Measurements from ENCODE around the gene HNRNPU.

The HNRNPU gene

DNA sequence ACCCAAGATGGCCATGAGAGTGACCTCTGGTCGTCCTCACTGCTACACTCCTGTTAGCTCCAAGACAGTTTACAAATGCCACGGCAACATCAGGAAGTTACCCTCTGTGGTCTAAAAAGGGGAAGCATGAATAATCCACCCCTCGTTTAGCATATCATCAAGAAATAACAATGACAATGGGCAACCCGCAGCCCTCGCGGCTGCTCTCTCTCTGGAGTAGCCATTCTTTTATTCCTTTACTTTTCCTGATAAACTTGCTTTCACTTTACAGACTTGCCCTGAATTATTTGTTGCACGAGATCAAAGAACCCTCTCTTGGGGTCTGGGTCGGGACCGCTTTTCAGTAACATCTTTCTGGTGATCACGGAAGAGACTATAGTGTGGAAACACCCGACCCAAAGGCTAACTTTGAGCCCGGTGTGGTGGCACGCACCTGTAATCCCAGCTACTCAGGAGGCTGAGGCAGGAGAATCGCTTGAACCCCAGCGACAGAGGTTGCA lies 48.7 kb downstream of the HNRNPU start:
- Histone ChIP-seq H3K27me3 (ENCODE audit: low read depth, low read length) (peaks cover 14% of the 10 kb centered on the region; the same call in 1 of the 2 replicates), H3K36me3 (replicated peaks; ENCODE audit: low read depth, low read length) (no peaks in the 10 kb centered on the region), H3K27ac (ENCODE audit: low read length) (no peak overlapping the region), H3K79me2 (ENCODE audit: low read length) (no peaks in the 10 kb centered on the region), H2AFZ (ENCODE audit: low read depth, low read length) (peak overlapping the region; percentile 62; the same call in 1 of the 2 replicates), H4K20me1 (ENCODE audit: insufficient read depth, low read length) (no peaks in the 10 kb centered on the region), H3K9ac (ENCODE audit: low read length) (peak overlapping the region; percentile 44), H3K9me3 (ENCODE audit: insufficient read depth, low read length) (no peaks in the 10 kb centered on the region), H3K4me2 (ENCODE audit: low read length) (peak overlapping the region; percentile 86), H3K4me1 (ENCODE audit: low read length) (peaks cover 24% of the 10 kb centered on the region), H3K4me3 (ENCODE audit: low read length) (peak overlapping the region; percentile 74)
- TF ChIP-seq EZH2phosphoT487 (IDR thresholded peaks at IDR 0.05; ENCODE audit: low read depth), result no peak
- TF ChIP-seq, protein P1, sequence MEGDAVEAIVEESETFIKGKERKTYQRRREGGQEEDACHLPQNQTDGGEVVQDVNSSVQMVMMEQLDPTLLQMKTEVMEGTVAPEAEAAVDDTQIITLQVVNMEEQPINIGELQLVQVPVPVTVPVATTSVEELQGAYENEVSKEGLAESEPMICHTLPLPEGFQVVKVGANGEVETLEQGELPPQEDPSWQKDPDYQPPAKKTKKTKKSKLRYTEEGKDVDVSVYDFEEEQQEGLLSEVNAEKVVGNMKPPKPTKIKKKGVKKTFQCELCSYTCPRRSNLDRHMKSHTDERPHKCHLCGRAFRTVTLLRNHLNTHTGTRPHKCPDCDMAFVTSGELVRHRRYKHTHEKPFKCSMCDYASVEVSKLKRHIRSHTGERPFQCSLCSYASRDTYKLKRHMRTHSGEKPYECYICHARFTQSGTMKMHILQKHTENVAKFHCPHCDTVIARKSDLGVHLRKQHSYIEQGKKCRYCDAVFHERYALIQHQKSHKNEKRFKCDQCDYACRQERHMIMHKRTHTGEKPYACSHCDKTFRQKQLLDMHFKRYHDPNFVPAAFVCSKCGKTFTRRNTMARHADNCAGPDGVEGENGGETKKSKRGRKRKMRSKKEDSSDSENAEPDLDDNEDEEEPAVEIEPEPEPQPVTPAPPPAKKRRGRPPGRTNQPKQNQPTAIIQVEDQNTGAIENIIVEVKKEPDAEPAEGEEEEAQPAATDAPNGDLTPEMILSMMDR (IDR thresholded peaks at IDR 0.05; ENCODE audit: low read depth, low read length), result no peak

DNA sequence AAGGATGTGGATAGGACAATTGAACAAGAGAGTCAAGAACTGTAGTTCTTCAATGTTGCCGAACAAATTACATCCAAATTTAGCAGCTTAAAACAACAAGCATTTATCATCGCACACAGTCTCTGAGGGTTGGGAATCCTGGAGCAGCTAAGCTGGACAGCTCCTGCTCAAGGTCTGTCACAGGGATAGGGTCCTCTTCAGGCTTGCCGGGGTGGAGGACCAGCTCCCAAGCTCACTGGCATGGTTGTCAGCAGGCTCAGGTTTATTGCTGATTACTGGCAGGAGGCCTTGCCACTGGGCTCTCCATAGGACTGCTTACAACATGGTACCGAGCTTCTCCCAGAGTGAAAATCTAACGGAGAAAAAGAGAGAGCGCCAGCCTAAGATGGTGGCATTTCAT lies 51.0 kb downstream of the HNRNPU start:
- H3K4me3 ChIP-seq (ENCODE audit: low read length), result no peak overlapping the region
- H3K27me3 ChIP-seq (ENCODE audit: low read depth, low read length), result peaks cover 14% of the 10 kb centered on the region; the same call in 1 of the 2 replicates
- TF ChIP-seq, protein P1 (IDR thresholded peaks at IDR 0.05; ENCODE audit: low read depth, low read length), result no peak
- no peaks in the 10 kb centered on the region for H4K20me1 ChIP-seq (ENCODE audit: insufficient read depth, low read length)
- H3K36me3 ChIP-seq (replicated peaks; ENCODE audit: low read depth, low read length), result no peaks in the 10 kb centered on the region
- H3K9me3 ChIP-seq (ENCODE audit: insufficient read depth, low read length), result no peaks in the 10 kb centered on the region
- H3K4me1 ChIP-seq (ENCODE audit: low read length), result peaks cover 24% of the 10 kb centered on the region
- H3K4me2 ChIP-seq (ENCODE audit: low read length), result no peak overlapping the region
- no peak overlapping the region for H3K27ac ChIP-seq (ENCODE audit: low read length)
- H3K79me2 ChIP-seq (ENCODE audit: low read length), result no peaks in the 10 kb centered on the region
- no peak overlapping the region for H3K9ac ChIP-seq (ENCODE audit: low read length)
- H2AFZ ChIP-seq (ENCODE audit: low read depth, low read length), result no peak overlapping the region

DNA sequence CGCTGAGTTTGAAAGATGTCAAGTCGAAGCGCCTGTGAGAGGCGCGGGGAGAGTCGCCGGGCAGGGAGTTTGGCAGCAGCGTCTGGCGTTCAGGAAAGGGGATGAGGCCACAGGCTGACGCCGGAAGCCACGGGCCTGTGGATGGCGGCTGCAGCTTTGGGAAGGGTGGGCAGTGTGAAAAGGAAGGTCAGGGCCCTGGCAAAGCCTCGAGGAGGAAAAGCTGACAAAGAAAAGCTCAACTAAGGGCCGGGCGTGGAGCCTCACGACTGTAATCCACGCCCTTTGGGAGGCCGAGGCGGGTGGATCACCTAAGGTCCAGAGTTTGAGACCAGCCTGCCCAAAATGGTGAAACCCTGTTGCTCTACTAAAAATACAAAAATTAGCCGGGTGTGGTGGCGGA lies 54.1 kb downstream of the HNRNPU start:
- Histone ChIP-seq H3K27me3 (ENCODE audit: low read depth, low read length) (no peaks in the 10 kb centered on the region), H3K79me2 (ENCODE audit: low read length) (no peaks in the 10 kb centered on the region)

DNA sequence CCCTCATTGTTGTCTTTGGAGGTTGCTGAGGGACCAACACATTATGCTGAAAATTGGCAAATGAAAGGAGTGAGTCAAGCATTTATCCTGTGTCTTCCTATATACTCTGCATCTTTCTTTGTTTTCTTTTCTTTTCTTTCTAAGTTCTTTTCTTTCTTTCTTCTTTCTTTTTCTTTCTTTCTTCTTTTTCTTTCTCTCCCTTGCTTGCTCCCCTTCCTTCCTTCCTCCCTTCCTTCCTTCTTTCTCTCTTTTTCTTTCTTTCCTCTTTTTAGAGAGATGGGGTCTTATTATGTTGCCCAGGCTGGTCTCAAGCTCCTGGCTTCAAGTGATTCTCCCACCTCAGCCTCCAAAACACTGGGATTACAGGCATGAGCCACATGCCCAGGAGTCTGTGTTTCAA lies 57.2 kb downstream of the HNRNPU start:
- Histone ChIP-seq H3K4me1 (ENCODE audit: low read length) (peaks cover 4% of the 10 kb centered on the region), H3K9ac (ENCODE audit: low read length) (no peak overlapping the region), H3K4me3 (ENCODE audit: low read length) (no peak overlapping the region), H3K27ac (ENCODE audit: low read length) (no peak overlapping the region), H3K79me2 (ENCODE audit: low read length) (no peaks in the 10 kb centered on the region), H3K27me3 (ENCODE audit: low read depth, low read length) (no peaks in the 10 kb centered on the region), H2AFZ (ENCODE audit: low read depth, low read length) (no peak overlapping the region), H3K9me3 (ENCODE audit: insufficient read depth, low read length) (no peaks in the 10 kb centered on the region), H3K36me3 (replicated peaks; ENCODE audit: low read depth, low read length) (no peaks in the 10 kb centered on the region), H4K20me1 (ENCODE audit: insufficient read depth, low read length) (no peaks in the 10 kb centered on the region), H3K4me2 (ENCODE audit: low read length) (no peak overlapping the region)
- TF ChIP-seq, protein P1 (IDR thresholded peaks at IDR 0.05; ENCODE audit: low read depth, low read length), result no peak
- no peak for TF ChIP-seq EZH2phosphoT487 (IDR thresholded peaks at IDR 0.05; ENCODE audit: low read depth)

More for the DNA sequence above, 54.1 kb downstream of the HNRNPU start:
- Histone ChIP-seq H4K20me1 (ENCODE audit: insufficient read depth, low read length) (no peaks in the 10 kb centered on the region), H3K36me3 (replicated peaks; ENCODE audit: low read depth, low read length) (no peaks in the 10 kb centered on the region), H3K4me2 (ENCODE audit: low read length) (no peak overlapping the region), H3K27ac (ENCODE audit: low read length) (no peak overlapping the region), H2AFZ (ENCODE audit: low read depth, low read length) (no peak overlapping the region), H3K4me3 (ENCODE audit: low read length) (no peak overlapping the region), H3K9ac (ENCODE audit: low read length) (no peak overlapping the region), H3K4me1 (ENCODE audit: low read length) (peaks cover 12% of the 10 kb centered on the region), H3K9me3 (ENCODE audit: insufficient read depth, low read length) (no peaks in the 10 kb centered on the region)
- no peak for TF ChIP-seq EZH2phosphoT487 (IDR thresholded peaks at IDR 0.05; ENCODE audit: low read depth)
- TF ChIP-seq, protein P1 (IDR thresholded peaks at IDR 0.05; ENCODE audit: low read depth, low read length), result no peak

Data from OCI-LY3 (cell line).